HG03175 (cell line): ENCODE results near the gene PRRG3.
"Not testable (repeated sequence)": the region's sequence is repeated elsewhere in the genome, so short reads cannot be mapped to it uniquely, and the experiment has no call there.

Source experiments
- ATAC-seq: cut with Tn5 transposase; IDR thresholded peaks from one replicate; pipeline ENCODE4 v1.9.1; 2021; ENCODE audit warnings: mild to moderate bottlenecking, moderate library complexity; ENCODE audit not compliant: unreplicated experiment

PRRG3 gene

DNA sequence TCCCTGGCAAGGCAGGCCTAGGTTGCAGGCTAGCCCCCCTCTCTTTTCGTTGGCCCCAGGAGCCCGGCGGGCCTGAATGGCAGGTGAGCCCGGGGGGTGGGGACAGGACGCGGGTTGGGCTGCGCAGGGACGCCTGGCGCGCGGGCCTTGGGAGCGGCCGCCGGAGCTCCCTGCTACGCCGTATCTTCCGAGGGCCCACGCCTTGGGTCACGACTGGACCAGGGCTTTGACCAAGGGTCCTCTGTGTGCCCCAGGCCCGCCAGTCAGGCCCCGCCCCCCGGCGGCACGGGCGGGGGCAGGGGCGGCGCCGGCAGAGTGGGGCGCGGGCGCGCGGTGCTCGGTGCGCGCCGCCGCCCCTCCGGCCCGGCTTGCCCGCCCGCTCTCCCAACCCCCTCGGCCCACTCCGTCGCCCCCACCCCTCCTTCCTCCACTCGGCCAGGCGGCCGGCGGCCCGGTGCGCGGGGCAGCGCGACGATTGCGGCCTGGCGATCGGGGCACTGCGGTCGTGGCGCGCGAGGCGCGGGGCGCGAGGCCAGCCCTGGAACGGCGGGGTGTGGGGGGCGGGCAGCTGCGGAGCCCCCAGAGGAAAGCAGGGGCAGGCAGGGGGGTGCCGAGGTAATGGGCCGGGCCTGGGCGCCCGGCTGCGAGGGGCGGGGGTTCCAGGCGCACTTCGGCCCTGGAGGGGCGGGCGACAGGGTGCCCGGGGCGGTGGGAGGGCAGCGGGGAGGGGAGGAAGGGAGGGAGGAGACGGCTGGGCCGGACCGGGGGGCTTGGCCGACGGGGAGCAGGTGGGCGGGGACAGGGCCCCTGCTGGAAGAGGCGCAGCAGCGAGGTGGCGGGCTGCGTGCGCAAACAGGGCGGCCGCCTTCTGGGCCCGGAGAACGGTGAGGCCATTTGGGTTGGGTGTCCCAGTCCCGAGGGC, at the start of gene PRRG3:
PRRG3 (plus strand) TSS at position 798 of the 922 bp plus-strand sequence. CDS start 3,357 bp downstream, outside the sequence.
- no peak for ATAC-seq

- no peak for ATAC-seq
Measured at GRCh38 chrX:151675121-151675746, 20.0 kb upstream of the PRRG3 start.

GRCh38 chrX:151676196-151676595, 19.1 kb upstream of the PRRG3 start:
- no peak for ATAC-seq

DNA sequence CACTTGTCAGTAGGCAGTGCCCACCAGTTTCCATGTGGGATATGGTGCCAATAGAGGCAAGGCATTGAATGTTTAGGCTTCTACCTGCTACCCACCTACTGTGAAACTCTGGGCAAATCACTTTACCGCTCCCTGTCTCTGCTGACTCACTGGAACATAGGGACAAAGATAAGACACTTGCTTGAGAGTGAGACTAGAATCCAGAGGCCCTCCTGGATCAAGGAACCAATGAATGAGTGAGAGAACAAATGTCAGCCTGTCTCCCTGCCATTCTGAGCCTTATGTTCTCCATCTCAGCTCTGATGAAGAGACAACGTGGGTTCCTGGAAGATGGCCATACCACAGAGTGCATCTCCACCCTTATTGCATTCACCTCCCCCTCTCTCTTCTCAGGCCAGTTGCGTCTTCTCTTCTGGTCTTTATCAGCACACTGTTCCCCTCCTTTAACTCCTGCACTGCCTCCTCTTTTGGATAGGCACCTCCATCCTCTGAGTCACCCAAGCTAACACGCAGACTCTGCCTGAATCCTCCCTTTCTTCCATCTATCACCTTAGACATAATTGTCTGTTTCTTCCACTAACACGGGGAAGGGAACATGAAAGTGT, 15.4 kb upstream of the PRRG3 start:
- ATAC-seq: no peak

- peak; percentile 87 for ATAC-seq
Measured at GRCh38 chrX:151680805-151681204, 14.5 kb upstream of the PRRG3 start.

DNA sequence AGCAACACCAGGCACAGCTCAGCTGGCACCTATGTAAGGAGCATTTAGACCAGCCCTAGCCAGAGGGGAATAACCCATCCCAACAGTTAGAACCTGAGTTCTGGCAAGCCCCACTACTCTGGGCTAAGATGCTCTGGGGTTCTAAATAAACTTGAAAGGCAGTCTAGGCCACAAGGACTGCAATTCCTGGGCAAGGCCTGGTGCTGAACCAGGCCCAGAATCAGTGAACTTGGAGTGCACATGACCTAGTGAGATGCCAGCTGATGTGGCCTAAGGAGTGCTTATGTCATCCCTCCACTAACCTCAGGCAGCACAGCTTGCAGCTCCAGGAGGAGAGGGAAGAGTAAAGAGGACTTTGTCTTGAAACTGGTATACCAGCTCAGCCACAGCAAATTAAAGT, 7.6 kb upstream of the PRRG3 start:
- no peak for ATAC-seq

- no peak for ATAC-seq
Measured at GRCh38 chrX:151688695-151689094, 6.6 kb upstream of the PRRG3 start.

DNA sequence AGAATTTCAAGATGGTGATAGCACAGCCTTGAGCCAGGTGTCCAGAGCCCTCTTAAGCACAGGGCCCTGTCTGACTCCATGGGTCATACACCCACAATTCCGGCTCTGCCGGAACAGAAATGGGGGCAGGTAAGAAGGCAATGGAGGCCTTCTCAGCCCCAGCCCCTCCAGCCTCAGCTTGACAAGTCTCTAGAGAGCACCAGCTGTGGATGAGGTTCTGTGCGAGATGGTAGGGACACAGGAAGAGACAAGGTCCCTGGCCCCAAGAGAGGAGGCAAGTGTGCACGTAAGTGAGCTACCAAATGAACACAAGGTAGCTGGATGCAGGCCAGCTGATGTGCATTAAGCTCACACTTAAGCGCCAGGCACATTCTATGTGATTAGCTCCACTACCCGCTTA, 2.4 kb upstream of the PRRG3 start:
- ATAC-seq: no peak

GRCh38 chrX:151694121-151694520, 1.1 kb upstream of the PRRG3 start:
- ATAC-seq: no peak

- ATAC-seq: no peak
Measured at GRCh38 chrX:151695583-151696340, 504 bp downstream of the PRRG3 start.

- ATAC-seq: not testable (repeated sequence)
Measured at GRCh38 chrX:151697082-151697481, 1.8 kb downstream of the PRRG3 start.

DNA sequence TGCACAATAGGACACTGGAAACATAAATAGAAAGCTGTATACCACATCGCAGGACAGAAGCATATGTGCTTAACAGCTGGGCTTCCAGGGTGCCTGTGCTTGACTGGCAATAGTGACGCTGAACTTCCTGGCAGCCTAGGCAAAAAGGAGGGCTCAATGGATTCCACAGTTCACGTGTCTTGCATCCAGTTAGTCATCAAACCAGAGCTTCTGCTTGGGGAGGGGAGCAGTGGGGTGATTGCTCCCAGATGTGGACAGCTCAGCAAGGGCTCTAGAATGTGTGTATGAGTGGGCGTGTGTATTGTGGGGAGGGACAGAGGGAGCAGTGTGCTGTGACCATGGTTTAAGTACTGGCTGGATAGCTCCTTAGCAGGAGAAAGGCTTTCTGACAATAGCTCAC, 2.3 kb downstream of the PRRG3 start:
- no peak for ATAC-seq

DNA sequence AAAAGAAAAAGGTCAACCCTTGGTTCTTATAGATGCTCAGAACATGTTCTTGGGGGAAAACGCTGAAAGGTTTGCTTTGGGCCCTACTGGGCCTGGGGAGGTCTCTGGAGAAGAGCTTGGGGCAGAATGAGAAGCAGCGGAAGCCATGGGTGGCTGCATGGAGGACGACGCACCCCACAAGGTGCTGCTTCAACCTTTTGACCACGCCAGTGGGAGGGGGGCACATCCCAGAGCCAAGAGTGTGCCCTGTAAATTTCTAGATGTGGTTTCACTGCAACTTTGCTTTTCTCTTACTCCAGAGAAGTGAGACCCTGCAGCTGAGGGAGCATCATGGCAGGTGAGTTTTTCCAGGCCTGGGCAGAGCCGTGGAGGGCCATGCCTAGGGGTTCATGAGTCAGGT, 3.2 kb downstream of the PRRG3 start:
- no peak for ATAC-seq

DNA sequence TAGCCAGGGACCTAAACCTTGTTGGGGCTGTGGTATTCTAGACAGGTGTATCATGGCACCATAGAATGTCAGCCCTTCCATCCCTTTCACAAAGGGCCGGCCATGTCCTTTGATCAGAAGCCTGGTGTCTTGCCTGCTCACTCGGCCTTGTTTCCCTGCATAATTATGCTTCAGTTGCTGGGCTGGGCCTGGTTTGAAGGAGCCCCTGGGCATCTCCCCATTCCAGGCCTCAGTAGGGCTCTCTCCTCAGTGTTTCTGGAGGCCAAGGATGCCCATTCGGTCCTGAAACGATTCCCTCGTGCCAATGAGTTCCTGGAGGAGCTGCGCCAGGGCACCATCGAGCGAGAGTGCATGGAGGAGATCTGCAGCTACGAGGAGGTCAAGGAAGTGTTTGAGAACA, 4.5 kb downstream of the PRRG3 start:
- ATAC-seq: no peak

DNA sequence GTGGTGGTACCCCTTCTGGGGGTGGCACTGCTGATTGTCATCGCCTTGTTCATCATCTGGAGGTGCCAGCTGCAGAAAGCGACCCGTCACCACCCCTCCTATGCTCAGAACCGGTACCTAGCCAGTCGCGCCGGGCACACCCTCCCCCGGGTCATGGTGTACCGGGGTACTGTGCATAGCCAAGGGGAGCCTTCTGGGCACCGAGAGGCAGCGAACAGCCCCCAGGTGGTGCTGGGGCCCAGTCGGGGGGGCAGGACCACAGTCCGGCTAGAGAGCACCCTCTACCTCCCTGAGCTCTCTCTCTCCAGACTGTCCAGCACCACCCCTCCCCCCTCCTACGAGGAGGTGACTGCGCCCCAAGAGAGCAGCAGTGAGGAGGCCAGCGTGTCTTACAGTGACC, 5.3 kb downstream of the PRRG3 start:
- no peak for ATAC-seq

- no peak for ATAC-seq
Measured at GRCh38 chrX:151701071-151701470, 5.8 kb downstream of the PRRG3 start.

DNA sequence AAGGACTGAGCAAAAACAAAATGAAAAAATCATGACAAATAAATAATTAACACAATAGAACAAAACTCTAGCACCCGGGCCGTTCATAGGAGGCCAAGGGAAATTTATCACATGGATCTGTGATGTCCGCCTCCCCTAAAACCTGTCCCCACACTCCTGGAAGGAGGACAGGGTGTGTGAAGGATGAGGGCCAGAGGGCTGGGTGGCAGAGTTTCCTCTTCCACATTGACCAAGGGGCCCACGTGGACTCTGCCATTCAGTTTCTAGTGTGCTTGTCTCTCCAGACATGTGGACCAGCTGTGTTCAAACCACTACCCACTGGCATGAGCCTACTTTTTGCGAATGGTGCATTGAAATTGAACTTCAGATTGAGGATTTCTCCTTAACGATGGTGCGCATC, 6.3 kb downstream of the PRRG3 start:
- ATAC-seq: no peak

DNA sequence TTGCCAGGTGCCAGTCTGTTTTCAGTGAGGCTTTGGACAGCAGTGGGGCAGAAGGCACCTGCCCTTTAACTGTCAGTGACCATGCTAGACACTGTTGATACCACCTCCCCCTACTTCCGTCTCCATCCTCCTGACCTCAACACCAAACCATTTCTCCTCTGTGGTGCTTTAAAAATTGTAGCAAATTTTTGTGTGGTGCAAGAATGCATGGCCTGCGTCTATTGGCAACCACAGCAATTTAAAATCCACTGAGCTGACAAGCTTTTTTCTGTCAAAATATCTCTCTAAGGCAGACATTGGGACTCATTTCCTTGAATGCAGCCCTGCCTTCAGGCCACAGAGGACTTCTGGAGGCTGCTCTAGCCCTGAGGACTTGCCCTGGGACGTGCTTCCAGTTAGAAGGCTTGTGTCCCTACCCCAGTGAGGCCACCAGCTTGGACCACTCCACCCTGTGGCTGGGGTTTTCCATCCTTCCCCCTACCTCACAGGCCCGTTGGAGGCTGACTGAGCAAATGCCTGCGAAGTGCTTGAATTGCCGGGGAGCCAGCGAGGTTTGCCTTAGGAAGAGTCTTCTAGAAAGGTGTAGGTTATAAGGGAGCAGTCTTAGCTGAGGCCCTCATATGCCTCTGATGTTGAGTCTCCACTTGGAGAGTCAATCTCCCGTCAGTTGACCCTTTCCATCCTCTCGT, 6.9 kb downstream of the PRRG3 start:
- no peak for ATAC-seq

DNA sequence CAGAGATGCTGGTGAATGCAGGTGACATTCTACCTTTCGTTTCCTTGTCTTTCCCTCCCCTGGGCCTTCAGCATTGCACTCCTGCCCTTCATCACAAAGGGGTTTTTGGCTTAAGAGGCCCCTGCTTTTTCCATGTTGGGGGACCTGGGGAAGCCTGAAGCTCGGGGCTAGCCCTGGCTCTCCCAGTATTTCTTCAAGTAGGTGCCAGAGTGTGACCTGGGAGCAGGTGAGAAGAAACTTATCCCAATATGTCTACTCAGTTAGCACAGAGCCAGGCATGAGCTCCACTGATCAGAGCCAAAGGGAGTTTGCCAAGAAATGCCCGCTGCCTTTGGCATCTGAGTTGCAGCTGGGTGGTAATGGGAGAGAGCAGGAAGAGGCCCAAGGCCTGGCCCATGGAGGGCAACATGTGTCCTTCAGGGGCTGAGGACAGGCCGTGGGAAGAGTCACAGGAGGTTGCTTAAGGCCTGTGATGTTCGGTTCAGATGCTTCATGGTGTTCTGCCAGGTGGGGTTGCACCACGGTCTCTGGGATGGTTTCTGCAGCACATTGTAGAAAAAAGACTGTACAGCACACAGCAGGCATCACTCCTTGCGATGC, 7.6 kb downstream of the PRRG3 start:
- no peak for ATAC-seq

DNA sequence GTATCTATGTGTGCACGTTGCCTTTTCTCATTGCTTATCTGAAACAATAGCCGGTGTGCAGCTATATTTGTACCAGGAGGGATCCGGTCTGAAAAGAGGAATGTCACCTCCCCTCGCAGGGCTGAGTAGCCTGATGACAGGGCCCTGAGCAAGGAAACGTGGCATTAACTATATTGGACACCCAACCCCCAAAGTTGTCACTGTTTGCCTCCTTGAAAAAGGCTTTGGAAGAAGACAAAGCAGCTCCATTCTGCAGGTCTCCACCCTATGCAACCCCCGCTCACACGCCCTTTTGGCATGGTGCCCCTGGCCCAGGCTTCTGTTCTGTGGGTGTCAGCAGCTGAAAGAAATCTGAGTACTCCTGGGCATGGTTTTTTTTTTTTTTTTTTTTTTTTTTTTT, 8.2 kb downstream of the PRRG3 start:
- no peak for ATAC-seq
